Breast epithelium (tissue), 3 donors: ENCODE results near the gene RELT.

Experiments used
- CTCF ChIP-seq, 3 donors: fragments of 450-650 bp; IDR thresholded peaks; one replicate each; pipeline ENCODE4 v1.5.1; 2016 to 2017; ENCODE audit warnings: antibody characterized with exemption in 3 of 3, mild to moderate bottlenecking in 3 of 3, moderate library complexity in 3 of 3
- POLR2A ChIP-seq: fragments of 450-650 bp; IDR thresholded peaks from one replicate; pipeline ENCODE4 v1.6.1; 2016; ENCODE audit warnings: antibody characterized with exemption, mild to moderate bottlenecking, moderate library complexity
- POLR2AphosphoS5 ChIP-seq, 3 donors: sonication (generic); formaldehyde crosslinking; IDR thresholded peaks; one replicate each; pipeline ENCODE4 v1.6.1; 2017; ENCODE audit warnings: antibody characterized with exemption in 3 of 3

GRCh38 chr11:73380331-73380730, 4.1 kb downstream of the RELT start:
- TF ChIP-seq CTCF (IDR thresholded peaks at IDR 0.05): no peak
- no peak for TF ChIP-seq POLR2A
- no peak for TF ChIP-seq POLR2AphosphoS5 (IDR thresholded peaks at IDR 0.05)
